ENCODE data around the gene CDH12.

CDH12 gene

DNA sequence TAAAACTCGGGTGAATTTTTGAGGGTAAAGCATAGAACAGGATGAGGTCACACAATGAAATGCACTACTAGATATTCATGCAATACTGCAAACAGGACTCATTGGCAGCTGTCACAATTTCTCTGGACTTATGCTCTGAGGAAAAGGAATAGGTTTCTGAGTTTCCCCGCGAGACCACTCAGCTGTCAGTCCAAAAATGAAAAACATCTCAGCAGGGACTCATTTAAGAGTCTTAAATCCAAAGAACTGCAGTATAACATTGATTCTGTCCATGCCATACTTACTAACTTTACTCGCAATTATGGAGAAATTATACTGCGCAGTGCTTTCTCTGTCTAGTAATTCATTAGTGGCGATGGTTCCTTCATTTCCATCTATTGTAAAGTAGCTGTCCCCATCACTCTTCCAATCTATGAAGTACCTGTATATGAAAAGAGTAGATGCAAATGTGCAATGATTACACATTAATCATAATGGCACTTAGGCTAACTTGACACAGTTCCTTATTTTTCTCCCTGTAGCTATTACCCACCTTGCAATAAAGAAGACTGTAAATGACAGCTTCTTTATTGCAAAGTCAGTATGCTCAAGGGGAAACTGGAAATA is 1070.0 kb downstream of the CDH12 start:
- in situ Hi-C loops (cut with MboI; ENCODE audit: low sequenced_read_pairs): no loop called here

DNA sequence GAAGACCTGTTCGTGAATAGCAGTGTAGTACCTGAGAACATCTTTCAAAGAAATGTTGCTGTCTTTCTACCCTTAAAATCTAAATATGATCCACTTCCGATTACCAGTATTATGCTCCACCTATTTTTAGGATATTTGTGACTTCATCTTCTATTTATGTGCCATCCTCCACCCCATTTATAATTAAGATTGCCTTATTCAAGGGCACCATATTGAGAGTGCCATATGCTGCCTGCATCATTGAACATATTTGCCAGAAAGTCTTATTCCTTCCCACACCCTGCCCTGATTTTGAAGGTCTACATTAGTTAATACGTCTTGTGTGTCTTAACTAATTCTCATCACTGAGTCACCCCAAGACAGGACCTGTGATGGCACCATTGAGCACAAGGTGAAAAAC is 1076.7 kb downstream of the CDH12 start:
- in situ Hi-C loops (cut with MboI; ENCODE audit: low sequenced_read_pairs): no loop called here

DNA sequence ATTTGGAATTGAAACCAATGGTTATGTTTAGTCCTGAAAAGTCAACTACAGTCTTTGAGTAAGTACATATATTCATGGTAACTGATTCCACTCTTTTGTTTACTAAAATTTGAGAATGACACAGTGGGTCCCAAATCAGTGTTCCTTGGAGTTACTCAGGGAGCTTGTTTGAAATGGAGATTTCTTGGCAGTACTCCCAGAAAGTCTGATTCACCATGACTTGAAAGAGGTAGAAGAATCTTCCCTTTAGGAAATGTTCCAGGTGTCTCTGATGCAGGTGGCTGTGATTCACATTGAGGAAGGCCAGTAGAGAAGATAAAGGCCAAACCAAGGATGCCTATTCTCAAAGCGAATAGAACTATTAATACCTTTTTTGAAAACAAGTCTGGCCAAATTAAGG is 1078.3 kb downstream of the CDH12 start:
- in situ Hi-C loops (cut with MboI; ENCODE audit: low sequenced_read_pairs): no loop called here

DNA sequence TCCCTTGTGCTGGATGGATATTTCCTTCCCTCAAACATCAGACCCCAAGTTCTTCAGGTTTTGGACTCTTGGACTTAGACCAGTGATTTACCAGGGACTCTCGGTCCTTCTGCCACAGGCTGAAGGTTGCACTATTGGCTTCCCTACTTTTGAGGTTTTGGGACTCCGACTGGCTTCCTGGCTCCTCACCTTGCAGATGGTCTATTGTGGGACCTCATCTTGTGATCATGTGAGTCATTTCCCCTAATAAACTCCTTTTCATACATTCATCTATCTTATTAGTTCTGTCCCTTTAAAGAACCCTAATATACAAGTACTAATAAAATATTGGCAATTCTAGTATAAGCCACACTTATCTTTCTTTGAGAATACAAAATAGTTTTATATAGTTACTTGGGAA is 1078.9 kb downstream of the CDH12 start:
- in situ Hi-C loops (cut with MboI; ENCODE audit: low sequenced_read_pairs): no loop called here

DNA sequence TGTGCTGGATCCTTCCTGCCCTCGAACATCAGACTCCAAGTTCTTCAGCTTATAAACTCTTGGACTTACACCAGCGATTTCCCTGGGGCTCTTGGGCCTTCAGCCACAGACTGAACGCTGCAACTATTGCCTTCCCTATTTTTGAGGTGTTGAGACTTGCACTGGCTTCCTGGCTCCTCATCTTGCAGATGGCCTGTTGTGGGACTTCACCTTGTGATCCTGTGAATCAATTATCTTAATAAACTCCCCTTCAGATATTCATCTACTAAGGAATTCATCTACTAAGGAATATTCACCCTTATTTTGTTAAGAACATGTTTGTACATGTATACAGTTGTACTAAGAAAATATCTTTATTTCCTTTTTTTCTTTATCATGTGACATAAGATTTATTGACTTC is 1079.7 kb downstream of the CDH12 start:
- in situ Hi-C loops (cut with MboI; ENCODE audit: low sequenced_read_pairs): no loop called here

DNA sequence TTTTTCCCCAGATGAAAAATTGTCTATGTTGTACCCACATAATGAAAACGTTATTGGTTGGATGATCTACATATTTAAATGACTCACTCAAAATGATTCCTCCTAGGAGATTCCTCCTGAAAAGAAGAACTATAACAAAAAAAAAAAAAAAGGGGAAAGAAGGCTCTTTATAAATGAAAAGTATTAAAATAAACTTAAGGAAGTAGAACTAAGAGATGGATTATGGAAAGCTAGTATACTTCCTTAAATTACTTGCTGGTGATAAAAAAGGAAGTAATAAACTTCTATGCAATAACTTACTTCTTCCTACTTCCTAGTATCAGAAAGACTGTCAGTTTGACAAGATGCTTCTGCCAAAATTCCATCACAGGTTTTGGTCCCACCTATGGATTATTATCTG is 1087.7 kb downstream of the CDH12 start:
- in situ Hi-C loops (cut with MboI; ENCODE audit: low sequenced_read_pairs): no loop called here

DNA sequence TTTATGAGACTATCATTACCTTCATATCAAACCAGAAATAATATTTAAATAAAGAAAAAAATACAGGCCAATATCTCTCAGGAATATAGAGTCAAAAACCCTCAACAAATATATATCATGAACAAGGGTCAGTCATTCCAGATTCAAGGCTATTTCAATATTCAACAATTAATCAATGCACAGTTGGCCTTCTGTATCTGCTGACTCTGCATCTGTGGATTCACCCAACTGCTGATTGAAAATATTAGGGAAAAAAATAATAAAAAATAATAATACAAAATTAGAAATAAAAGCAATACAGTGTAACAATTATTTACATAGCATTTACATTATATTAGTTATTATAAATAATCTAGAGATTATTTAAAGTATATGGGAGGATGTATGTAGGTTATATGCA is 1114.0 kb downstream of the CDH12 start:
- in situ Hi-C loops (cut with MboI; ENCODE audit: low sequenced_read_pairs): no loop called here

DNA sequence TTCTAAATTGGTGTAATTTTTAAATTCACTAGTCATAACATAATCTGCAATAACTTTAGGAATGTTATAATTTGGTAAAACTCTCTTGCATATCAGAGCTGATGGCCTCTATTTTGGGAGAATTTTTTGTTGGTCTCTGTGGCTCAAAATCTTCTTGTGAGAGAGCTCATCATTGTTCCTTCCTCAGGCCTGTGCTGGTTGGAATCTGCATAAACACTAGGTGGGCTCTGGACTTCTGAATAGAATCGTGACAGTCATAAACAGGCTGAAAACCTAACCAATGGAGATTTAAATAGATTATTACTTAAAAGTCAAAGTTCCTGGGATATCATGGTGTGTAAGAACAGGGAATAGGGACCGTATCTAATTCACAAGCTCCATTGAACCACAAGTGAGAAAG is 1129.6 kb downstream of the CDH12 start:
- in situ Hi-C loops (cut with MboI; ENCODE audit: low sequenced_read_pairs): no loop called here

DNA sequence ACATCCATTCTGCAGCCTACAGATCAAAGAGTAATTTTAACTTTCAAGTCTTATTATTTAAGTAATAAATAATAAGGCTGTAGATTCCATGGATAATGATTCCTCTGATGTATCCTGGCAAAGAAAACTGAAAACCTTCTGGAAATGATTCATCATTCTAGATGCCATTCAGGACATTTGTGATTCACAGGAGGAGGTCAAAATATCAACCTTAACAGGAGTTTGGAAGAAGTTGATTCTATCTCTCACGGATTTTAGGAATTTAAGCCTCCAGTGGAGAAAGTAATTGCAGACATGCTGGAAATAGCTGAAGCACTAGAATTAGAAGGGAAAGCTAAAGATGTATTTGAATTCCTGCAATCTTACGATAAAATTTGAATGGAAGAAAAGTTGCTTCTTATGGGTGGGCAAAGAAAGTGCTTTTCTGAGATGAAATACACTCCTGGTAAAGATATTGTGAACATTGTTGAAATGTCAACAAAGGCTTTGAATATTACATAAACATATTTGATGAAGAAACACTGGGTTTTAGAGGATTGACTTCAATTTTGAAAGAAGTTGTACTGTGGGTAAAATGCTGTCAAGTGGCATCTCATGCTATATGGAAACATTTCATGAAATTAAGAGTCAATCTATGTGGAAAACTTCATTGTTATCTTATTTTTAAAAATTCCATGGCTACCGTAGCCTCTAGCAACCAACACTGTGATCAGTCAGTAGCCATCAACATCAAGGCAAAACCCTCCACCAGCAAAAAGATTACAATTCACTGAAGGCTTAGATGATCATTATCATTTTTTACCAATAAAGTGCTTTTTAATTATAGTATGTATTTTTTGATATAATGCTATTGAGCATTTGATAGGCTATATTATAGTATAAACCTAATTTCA is 1141.0 kb downstream of the CDH12 start:
- in situ Hi-C loops (cut with MboI; ENCODE audit: low sequenced_read_pairs): no loop called here

DNA sequence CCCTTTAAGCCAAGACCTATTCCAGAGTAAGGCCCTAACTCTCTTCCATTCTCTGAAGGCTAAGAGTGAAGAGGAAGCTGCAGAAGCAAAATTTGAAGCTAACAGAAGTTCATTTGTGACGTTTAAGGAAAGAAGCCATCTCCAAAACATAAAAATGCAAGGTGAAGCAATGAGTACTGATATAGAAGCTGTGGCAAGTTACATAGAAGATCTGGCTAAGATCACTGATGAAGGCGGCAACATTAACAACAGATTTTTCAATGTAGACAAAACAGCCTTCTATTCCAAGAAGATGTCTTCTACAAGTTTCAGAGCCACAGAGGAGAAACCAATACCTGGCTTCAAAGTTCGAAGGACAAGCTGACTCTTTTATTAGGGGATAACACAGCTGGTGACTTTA is 1143.4 kb downstream of the CDH12 start:
- in situ Hi-C loops (cut with MboI; ENCODE audit: low sequenced_read_pairs): no loop called here

DNA sequence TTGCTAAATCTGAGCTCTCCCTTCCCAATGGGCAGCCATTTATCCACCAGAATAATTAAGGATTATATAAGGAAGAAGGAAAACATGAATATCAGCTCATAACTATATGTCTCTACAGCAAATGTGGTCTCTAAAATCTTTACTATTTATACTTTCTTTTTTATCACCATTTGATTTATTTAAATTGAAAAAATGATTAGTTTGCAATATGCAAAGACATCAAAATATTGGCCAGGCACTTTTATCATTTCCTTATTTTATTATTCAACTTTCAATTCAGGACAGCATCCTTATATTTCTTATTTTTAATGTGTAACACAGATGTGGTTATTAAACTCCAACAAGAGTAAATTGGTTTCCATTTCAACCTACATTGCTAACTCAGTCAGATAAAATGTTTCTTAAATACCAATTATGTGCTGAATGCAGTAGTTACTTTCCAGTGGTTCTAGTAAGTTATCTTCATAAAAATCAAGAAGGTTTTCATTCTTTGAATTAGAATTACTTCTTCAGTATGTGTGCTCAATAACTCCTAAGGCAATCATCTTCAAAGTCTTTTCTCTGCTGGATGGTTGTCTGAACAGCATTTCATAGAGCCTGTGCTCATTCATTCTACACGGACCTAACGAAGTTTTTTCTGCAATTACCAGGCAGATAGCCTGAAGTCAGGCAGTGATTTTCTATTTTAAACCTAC is 1148.0 kb downstream of the CDH12 start:
- in situ Hi-C loops (cut with MboI; ENCODE audit: low sequenced_read_pairs): no loop called here

DNA sequence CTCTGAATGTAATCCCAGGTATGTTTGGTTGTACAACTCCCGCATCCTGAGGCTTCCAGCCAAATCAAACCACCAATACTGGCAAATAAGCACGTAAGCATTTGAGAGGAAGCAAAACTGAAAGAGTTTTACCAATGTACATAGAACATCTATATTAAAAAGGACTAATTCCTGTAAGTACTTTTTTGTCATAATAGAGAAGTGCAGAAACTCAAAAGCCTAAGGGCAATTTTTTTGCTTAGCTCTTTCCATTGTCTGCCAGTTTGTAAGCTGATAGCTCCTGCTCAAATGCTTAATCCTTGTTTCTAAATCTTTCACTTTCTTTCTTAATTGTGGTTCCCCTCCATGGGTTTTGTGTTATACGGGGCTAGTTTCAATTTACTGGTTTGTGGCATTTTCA is 1151.8 kb downstream of the CDH12 start:
- in situ Hi-C loops (cut with MboI; ENCODE audit: low sequenced_read_pairs): no loop called here
